ENCODE results near the gene NR6A1.

Gene NR6A1

GRCh38 chr9:124489222-124489621 lies 281.9 kb downstream of the NR6A1 start:
- Histone ChIP-seq H3K27ac (ENCODE audit: low read depth, low read length) (no peak overlapping the region), H3K4me2 (ENCODE audit: low read depth, low read length, poor library complexity, severe bottlenecking) (no peak overlapping the region), H3K9me2 (replicated peaks; ENCODE audit: insufficient read depth, low read length) (no peaks in the 10 kb centered on the region), H3K4me3 (ENCODE audit: insufficient read depth, low read length, poor library complexity, severe bottlenecking) (no peak overlapping the region), H3K27me3 (ENCODE audit: low read length) (no peaks in the 10 kb centered on the region), H2AFZ (ENCODE audit: low read depth, low read length, severe bottlenecking) (no peak overlapping the region), H3F3A (ENCODE audit: insufficient read depth) (no peaks in the 10 kb centered on the region), H4K20me1 (ENCODE audit: low read depth, low read length) (no peaks in the 10 kb centered on the region), H3K36me3 (ENCODE audit: low read length) (no peaks in the 10 kb centered on the region), H3K79me2 (ENCODE audit: insufficient read depth, low read length) (no peaks in the 10 kb centered on the region), H3K9ac (ENCODE audit: low read length) (no peak overlapping the region), H3K9me3 (ENCODE audit: insufficient read depth, low read length) (no peaks in the 10 kb centered on the region)
- TF ChIP-seq, protein P1, sequence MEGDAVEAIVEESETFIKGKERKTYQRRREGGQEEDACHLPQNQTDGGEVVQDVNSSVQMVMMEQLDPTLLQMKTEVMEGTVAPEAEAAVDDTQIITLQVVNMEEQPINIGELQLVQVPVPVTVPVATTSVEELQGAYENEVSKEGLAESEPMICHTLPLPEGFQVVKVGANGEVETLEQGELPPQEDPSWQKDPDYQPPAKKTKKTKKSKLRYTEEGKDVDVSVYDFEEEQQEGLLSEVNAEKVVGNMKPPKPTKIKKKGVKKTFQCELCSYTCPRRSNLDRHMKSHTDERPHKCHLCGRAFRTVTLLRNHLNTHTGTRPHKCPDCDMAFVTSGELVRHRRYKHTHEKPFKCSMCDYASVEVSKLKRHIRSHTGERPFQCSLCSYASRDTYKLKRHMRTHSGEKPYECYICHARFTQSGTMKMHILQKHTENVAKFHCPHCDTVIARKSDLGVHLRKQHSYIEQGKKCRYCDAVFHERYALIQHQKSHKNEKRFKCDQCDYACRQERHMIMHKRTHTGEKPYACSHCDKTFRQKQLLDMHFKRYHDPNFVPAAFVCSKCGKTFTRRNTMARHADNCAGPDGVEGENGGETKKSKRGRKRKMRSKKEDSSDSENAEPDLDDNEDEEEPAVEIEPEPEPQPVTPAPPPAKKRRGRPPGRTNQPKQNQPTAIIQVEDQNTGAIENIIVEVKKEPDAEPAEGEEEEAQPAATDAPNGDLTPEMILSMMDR (IDR thresholded peaks at IDR 0.05; ENCODE audit: insufficient read depth, low read length, poor library complexity, severe bottlenecking): no peak
- no peak for TF ChIP-seq EZH2phosphoT487 (conservative IDR thresholded peaks at IDR 0.05; ENCODE audit: low read length)

GRCh38 chr9:124488641-124489210 lies 282.4 kb downstream of the NR6A1 start:
- H3K9me3 ChIP-seq (ENCODE audit: insufficient read depth, low read length): no peaks in the 10 kb centered on the region
- no peaks in the 10 kb centered on the region for H3K9me2 ChIP-seq (replicated peaks; ENCODE audit: insufficient read depth, low read length)
- H3K36me3 ChIP-seq (ENCODE audit: low read length): no peaks in the 10 kb centered on the region
- no peak overlapping the region for H3K4me2 ChIP-seq (ENCODE audit: low read depth, low read length, poor library complexity, severe bottlenecking)
- no peak overlapping the region for H3K4me3 ChIP-seq (ENCODE audit: insufficient read depth, low read length, poor library complexity, severe bottlenecking)
- TF ChIP-seq EZH2phosphoT487 (conservative IDR thresholded peaks at IDR 0.05; ENCODE audit: low read length): no peak
- TF ChIP-seq, protein P1 (IDR thresholded peaks at IDR 0.05; ENCODE audit: insufficient read depth, low read length, poor library complexity, severe bottlenecking): no peak
- H2AFZ ChIP-seq (ENCODE audit: low read depth, low read length, severe bottlenecking): no peak overlapping the region
- H3K9ac ChIP-seq (ENCODE audit: low read length): no peak overlapping the region
- H3K27ac ChIP-seq (ENCODE audit: low read depth, low read length): no peak overlapping the region
- H3K27me3 ChIP-seq (ENCODE audit: low read length): no peaks in the 10 kb centered on the region
- no peaks in the 10 kb centered on the region for H3F3A ChIP-seq (ENCODE audit: insufficient read depth)
- no peaks in the 10 kb centered on the region for H4K20me1 ChIP-seq (ENCODE audit: low read depth, low read length)
- no peaks in the 10 kb centered on the region for H3K79me2 ChIP-seq (ENCODE audit: insufficient read depth, low read length)

DNA sequence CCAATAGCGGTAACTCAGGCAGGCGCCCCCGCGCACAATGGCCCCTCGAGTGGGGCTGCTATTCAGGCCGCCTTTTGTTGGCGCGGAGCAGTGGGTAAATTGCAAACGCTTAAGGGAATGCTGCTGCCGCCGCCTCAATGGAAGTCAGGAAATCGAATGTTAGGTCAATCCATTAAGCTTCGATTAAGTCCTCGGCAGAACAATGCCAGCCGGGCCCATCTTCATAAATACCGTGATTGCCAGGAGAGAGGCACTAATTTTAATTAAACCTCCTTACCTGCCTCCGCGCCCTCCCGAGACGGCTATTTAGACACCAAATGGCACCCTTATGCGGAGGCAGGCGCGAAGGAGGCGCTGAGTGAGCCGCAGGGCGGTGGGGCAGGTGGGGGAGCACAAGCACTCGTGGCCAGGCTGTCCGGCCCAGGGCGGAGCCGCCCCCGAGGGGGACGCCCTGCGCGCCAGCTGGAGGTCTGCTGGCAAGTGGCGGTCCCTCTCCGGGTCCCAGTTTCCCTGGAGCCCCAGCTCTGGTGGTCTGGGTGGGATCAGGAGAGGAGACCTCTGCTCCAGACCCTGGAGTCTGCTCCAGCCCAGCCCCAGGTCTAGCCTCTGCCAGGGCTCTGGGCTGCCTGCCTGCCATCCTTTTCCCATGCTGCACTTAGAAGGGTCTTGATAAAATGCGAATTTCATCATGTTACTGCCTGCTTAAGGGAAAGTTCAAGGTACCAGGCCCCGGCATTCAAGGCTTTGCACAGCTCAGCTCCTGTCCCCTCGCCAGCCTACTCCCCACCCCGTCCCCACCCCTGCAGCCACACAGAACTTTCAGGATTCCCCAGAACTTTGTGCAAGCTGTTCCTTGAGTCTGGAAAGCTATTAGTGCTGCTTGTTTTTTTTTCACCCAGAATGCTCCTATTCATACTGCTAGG lies 283.6 kb downstream of the NR6A1 start:
- no peaks in the 10 kb centered on the region for H3K9me3 ChIP-seq (ENCODE audit: insufficient read depth, low read length)
- H3K9ac ChIP-seq (ENCODE audit: low read length): no peak overlapping the region
- H4K20me1 ChIP-seq (ENCODE audit: low read depth, low read length): no peaks in the 10 kb centered on the region
- no peaks in the 10 kb centered on the region for H3K9me2 ChIP-seq (replicated peaks; ENCODE audit: insufficient read depth, low read length)
- no peaks in the 10 kb centered on the region for H3K27me3 ChIP-seq (ENCODE audit: low read length)
- TF ChIP-seq EZH2phosphoT487 (conservative IDR thresholded peaks at IDR 0.05; ENCODE audit: low read length): no peak
- TF ChIP-seq, protein P1 (IDR thresholded peaks at IDR 0.05; ENCODE audit: insufficient read depth, low read length, poor library complexity, severe bottlenecking): no peak
- H3K4me2 ChIP-seq (ENCODE audit: low read depth, low read length, poor library complexity, severe bottlenecking): no peak overlapping the region
- no peak overlapping the region for H3K27ac ChIP-seq (ENCODE audit: low read depth, low read length)
- H3F3A ChIP-seq (ENCODE audit: insufficient read depth): no peaks in the 10 kb centered on the region
- H3K4me3 ChIP-seq (ENCODE audit: insufficient read depth, low read length, poor library complexity, severe bottlenecking): no peak overlapping the region
- no peaks in the 10 kb centered on the region for H3K36me3 ChIP-seq (ENCODE audit: low read length)
- H2AFZ ChIP-seq (ENCODE audit: low read depth, low read length, severe bottlenecking): no peak overlapping the region
- H3K79me2 ChIP-seq (ENCODE audit: insufficient read depth, low read length): no peaks in the 10 kb centered on the region
